ENCODE results near the gene SFTA2. TPM values are rescaled to one million over a fixed set of nuclear protein-coding genes. Genes with fewer than 3 reads are reported as not detected.

SFTA2 gene
- total RNA-seq, 1 experiment from 2014 or later = not detected

- peaks cover 5% of the 10 kb centered on the region; the same call in 1 of the 2 replicates for H3K4me1 ChIP-seq (ENCODE audit: insufficient read depth, low read length)
- H3K36me3 ChIP-seq (ENCODE audit: low read depth, low read length) = no peaks in the 10 kb centered on the region
- no peak overlapping the region for H3K4me2 ChIP-seq (ENCODE audit: low read length)
- no peak for TF ChIP-seq EZH2 (IDR thresholded peaks at IDR 0.05; ENCODE audit: low read length, unreplicated experiment)
- TF ChIP-seq, protein P1, sequence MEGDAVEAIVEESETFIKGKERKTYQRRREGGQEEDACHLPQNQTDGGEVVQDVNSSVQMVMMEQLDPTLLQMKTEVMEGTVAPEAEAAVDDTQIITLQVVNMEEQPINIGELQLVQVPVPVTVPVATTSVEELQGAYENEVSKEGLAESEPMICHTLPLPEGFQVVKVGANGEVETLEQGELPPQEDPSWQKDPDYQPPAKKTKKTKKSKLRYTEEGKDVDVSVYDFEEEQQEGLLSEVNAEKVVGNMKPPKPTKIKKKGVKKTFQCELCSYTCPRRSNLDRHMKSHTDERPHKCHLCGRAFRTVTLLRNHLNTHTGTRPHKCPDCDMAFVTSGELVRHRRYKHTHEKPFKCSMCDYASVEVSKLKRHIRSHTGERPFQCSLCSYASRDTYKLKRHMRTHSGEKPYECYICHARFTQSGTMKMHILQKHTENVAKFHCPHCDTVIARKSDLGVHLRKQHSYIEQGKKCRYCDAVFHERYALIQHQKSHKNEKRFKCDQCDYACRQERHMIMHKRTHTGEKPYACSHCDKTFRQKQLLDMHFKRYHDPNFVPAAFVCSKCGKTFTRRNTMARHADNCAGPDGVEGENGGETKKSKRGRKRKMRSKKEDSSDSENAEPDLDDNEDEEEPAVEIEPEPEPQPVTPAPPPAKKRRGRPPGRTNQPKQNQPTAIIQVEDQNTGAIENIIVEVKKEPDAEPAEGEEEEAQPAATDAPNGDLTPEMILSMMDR (conservative IDR thresholded peaks at IDR 0.05; ENCODE audit: low read depth, low read length) = no peak
- TF ChIP-seq EZH2phosphoT487 (IDR thresholded peaks at IDR 0.05; ENCODE audit: borderline replicate concordance, low read length) = no peak
- H3K79me2 ChIP-seq (ENCODE audit: low read length) = no peaks in the 10 kb centered on the region
- H3K9me2 ChIP-seq (replicated peaks; ENCODE audit: low read length) = no peaks in the 10 kb centered on the region
- H3K27me3 ChIP-seq (ENCODE audit: low read length) = no peaks in the 10 kb centered on the region
- no peak overlapping the region for H3K27ac ChIP-seq (ENCODE audit: low read length)
- no peaks in the 10 kb centered on the region for H3K9me3 ChIP-seq (ENCODE audit: low read length)
- H3F3A ChIP-seq (ENCODE audit: low read length, unreplicated experiment) = no peaks in the 10 kb centered on the region
- ATAC-seq (no peak), DNase-seq (no peak)
- no peak overlapping the region for H3K4me3 ChIP-seq (ENCODE audit: low read length)
- no peak overlapping the region for H2AFZ ChIP-seq (ENCODE audit: low read length)
- ChIA-PET POLR2A (ENCODE audit: unreplicated experiment) (no interaction called here), CTCF (no interaction called here)
- no peaks in the 10 kb centered on the region for H4K20me1 ChIP-seq (ENCODE audit: low read length)
- H3K9ac ChIP-seq (ENCODE audit: low read length) = no peak overlapping the region
- intact Hi-C loops (cut with micrococcal nuclease) = no loop called here
- no TSS peak for BruUV-seq (replicated peaks)
Observed at GRCh38 chr6:30966154-30966553, 34.2 kb upstream of the SFTA2 start.

GRCh38 chr6:30965140-30965601 lies 33.2 kb upstream of the SFTA2 start:
- no peak for ATAC-seq
- ChIA-PET POLR2A (ENCODE audit: unreplicated experiment) (no interaction called here), CTCF (no interaction called here)
- intact Hi-C loops (cut with micrococcal nuclease) = no loop called here
- Histone ChIP-seq H4K20me1 (ENCODE audit: low read length) (no peaks in the 10 kb centered on the region), H3K27me3 (ENCODE audit: low read length) (no peaks in the 10 kb centered on the region), H3K36me3 (ENCODE audit: low read depth, low read length) (no peaks in the 10 kb centered on the region), H3K9me3 (ENCODE audit: low read length) (no peaks in the 10 kb centered on the region), H3F3A (ENCODE audit: low read length, unreplicated experiment) (no peaks in the 10 kb centered on the region), H3K4me3 (ENCODE audit: low read length) (no peak overlapping the region), H3K4me2 (ENCODE audit: low read length) (no peak overlapping the region), H3K9me2 (replicated peaks; ENCODE audit: low read length) (no peaks in the 10 kb centered on the region), H3K9ac (ENCODE audit: low read length) (no peak overlapping the region), H3K79me2 (ENCODE audit: low read length) (no peaks in the 10 kb centered on the region), H3K27ac (ENCODE audit: low read length) (no peak overlapping the region), H3K4me1 (ENCODE audit: insufficient read depth, low read length) (peaks cover 5% of the 10 kb centered on the region; the same call in 1 of the 2 replicates), H2AFZ (ENCODE audit: low read length) (no peak overlapping the region)
- DNase-seq = no peak
- BruUV-seq (replicated peaks) = no TSS peak
- TF ChIP-seq EZH2 (IDR thresholded peaks at IDR 0.05; ENCODE audit: low read length, unreplicated experiment) (no peak), EZH2phosphoT487 (IDR thresholded peaks at IDR 0.05; ENCODE audit: borderline replicate concordance, low read length) (no peak)
- TF ChIP-seq, protein P1 (conservative IDR thresholded peaks at IDR 0.05; ENCODE audit: low read depth, low read length) = no peak

DNA sequence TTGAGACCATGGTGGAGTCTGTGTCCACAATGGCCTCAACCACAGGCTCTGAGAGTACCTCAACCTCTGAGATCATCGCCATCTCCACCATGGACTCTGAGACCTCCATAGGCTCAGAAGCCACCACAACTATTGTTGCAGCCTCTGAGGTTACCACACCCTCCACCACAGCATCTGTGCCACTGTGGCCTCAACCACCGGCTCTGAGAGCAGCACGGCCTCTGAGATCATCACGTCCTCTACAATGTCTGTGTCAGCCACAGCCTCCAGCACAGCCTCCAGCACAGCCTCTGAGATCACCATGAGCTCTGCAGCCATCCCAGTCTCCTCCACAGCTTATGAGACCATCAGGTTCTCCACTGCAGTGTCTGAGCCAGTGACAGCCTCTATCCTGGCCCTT lies 32.1 kb upstream of the SFTA2 start:
- CTCF ChIA-PET = no interaction called here
- H3K36me3 ChIP-seq (ENCODE audit: low read depth, low read length) = no peaks in the 10 kb centered on the region
- no peak overlapping the region for H2AFZ ChIP-seq (ENCODE audit: low read length)
- no peaks in the 10 kb centered on the region for H3K9me3 ChIP-seq (ENCODE audit: low read length)
- no peaks in the 10 kb centered on the region for H4K20me1 ChIP-seq (ENCODE audit: low read length)
- H3K4me2 ChIP-seq (ENCODE audit: low read length) = no peak overlapping the region
- H3K79me2 ChIP-seq (ENCODE audit: low read length) = no peaks in the 10 kb centered on the region
- no peaks in the 10 kb centered on the region for H3K27me3 ChIP-seq (ENCODE audit: low read length)
- intact Hi-C loops (cut with micrococcal nuclease) = no loop called here
- no peak overlapping the region for H3K4me3 ChIP-seq (ENCODE audit: low read length)
- no peaks in the 10 kb centered on the region for H3K9me2 ChIP-seq (replicated peaks; ENCODE audit: low read length)
- TF ChIP-seq, protein P1 (conservative IDR thresholded peaks at IDR 0.05; ENCODE audit: low read depth, low read length) = no peak
- no peak for TF ChIP-seq EZH2 (IDR thresholded peaks at IDR 0.05; ENCODE audit: low read length, unreplicated experiment)
- TF ChIP-seq EZH2phosphoT487 (IDR thresholded peaks at IDR 0.05; ENCODE audit: borderline replicate concordance, low read length) = no peak
- BruUV-seq (replicated peaks) = no TSS peak
- H3K27ac ChIP-seq (ENCODE audit: low read length) = no peak overlapping the region
- H3F3A ChIP-seq (ENCODE audit: low read length, unreplicated experiment) = no peaks in the 10 kb centered on the region
- ATAC-seq = no peak
- no peak overlapping the region for H3K9ac ChIP-seq (ENCODE audit: low read length)
- peaks cover 5% of the 10 kb centered on the region; the same call in 1 of the 2 replicates for H3K4me1 ChIP-seq (ENCODE audit: insufficient read depth, low read length)
- POLR2A ChIA-PET (ENCODE audit: unreplicated experiment) = no interaction called here
- no peak for DNase-seq

Data from PC-3 (cell line).